Kidney glomerular epithelial cell (primary cell): ENCODE measurements around the gene CENPU.
A peak's percentile ranks its signal among the peaks of the same experiment; 100 is the strongest.
"Not testable (repeated sequence)": the region's sequence is repeated elsewhere in the genome, so short reads cannot be mapped to it uniquely, and the experiment has no call there.

Source experiments
- DNase-seq: peaks from one replicate; lab custom pipeline; 2025; lab: John Stamatoyannopoulos, UW

Gene CENPU

DNA sequence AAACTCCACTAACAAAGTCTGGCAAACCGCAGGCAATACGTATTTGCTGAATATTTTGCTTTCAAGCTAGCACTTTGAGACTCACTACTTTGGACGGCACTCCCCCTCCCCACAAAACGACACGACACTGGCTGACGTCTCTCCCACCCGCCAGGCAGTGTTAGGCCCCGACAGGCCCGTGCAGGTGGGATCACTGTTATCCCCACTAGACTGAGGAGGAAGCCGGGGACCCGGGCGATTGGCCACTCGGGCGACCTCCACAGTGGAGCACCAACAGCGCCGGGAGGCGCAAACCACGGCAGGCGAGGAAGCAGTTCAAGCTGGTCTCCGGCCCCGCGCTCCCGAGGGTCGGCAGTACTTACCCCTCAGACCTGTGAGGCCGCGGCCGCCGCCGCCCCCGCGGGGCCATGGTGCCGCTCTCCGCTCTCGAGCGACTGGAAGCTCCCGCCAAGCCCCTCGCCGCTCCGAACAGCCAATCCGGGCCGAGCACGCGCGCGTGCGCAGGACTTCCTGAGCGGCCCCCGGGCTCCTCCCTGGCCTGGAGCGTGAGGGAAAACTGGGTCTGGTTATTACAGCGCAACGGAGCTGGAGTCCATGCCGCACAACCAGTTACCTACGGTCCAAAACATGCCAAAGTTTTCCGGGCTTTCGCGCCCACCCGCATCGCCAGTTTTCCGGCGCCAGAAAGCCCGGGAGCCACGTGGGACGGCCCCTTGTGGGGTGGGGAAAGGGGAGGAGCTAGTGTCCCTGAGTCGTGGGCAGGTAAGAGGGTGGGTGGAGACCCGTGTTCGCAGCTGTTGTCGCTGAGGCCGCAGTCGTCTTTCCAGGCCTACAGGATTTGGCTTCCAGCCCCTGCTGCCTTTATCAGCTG, at the start of gene CENPU:
CENPU (minus strand) TSS at position 443 of the 871 bp plus-strand sequence; CDS start at position 409, 34 bp downstream.
- DNase-seq: peak; percentile 99

GRCh38 chr4:184782731-184783373, 49.0 kb upstream of the CENPU start:
- DNase-seq: no peak

DNA sequence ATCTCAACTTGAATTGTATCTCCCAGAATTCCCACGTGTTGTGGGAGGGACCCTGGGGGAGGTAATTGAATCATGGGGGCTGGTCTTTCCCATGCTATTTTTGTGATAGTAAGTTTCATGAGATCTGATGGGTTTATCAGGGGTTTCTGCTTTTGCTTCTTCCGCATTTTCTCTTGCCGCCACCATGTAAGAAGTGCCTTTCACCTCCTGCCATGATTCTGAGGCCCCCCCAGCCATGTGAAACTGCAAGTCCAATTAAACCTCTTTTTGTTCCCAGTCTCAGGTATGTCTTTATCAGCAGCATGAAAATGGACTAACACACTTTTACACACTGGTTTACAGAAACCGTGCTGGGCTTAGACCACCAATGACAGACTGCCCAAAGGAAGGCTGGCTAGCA, 45.3 kb upstream of the CENPU start:
- not testable (repeated sequence) for DNase-seq

GRCh38 chr4:184778325-184778724, 44.4 kb upstream of the CENPU start:
- no peak for DNase-seq

DNA sequence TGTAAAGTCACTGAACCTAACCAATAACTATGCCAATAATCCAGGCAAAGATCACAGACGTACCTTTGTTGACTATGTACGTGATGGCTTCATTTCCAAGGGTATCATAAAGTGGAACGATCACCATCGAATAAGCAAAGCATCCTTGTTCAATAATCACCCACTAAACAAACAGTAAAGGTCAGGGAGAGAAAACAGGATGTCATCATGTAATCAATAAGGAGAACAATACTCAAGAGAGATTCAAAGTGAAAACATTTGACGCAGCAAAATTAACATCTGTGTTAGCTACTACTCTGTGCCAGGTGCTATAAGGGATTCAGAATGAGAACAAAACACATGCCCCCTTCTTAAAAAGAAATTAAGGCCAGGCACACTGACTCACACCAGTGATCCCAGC, 42.9 kb upstream of the CENPU start:
- no peak for DNase-seq

GRCh38 chr4:184775854-184776555, 42.1 kb upstream of the CENPU start:
- DNase-seq: no peak

GRCh38 chr4:184774152-184774551, 40.3 kb upstream of the CENPU start:
- DNase-seq: no peak

DNA sequence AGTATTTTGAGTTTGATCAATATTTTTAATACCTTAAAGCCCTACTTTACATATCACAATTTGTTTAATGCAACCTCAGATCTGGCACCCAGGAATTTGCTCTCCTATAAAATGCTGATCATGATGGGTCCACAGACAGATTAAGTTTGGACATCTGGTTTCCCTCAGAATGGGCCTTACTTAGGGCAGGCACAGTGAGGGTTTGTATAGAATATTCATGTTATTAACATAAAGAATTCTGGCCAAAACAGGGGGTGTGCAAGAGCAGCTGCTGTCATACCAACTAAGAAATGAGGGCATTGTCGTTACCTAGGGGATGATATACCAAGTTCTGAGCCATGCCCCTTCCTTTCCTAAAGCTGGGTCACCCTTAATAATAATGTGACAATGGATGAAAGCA, 37.5 kb upstream of the CENPU start:
- no peak for DNase-seq

DNA sequence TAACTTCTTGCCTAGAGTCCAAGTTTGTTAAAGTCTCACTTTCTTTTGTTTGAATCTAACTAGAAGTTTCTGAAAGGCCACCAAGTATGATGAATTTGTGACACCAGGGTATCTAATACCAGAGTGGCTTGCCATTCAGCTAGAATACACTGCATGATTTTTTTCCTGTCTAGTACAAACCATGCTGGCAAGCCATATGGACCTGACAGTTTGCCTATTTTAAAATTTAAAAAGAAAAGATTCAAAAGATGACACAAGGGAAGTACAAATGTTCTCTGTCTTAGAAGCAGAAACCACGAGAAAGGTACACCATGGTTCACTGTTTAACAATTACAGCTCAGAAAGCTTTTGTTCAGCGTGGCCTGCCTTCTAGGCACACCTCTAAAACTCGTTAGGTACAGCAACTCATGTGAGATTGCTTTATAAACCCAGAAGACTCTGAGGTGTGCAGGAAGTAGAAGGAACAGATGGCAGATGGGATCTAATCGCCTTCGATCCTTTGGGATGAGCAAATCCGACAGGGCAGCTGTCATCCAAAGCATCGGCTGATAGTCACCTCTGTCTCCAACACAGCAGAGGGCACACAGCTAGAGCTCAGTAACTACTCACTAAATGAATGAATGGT, 35.4 kb upstream of the CENPU start:
- no peak for DNase-seq

DNA sequence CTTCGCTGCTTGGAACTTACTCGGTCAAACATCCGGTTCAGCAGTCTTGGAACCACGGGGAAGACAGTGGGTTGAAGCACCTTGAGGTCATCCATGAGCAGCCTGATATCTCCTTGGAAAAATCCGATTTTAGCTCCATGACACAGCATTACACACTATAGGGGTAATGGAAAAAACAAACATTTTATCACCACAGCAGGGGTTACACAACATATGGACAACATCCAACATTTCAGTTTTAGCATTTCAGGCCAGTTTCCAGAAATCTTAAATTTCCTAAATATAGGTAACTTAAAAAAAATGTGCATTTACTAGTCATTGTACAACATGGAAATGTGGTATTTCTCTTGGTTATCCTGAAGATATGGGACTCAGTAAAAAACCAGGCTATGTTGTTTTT, 34.4 kb upstream of the CENPU start:
- no peak for DNase-seq

- DNase-seq: no peak
Observed at GRCh38 chr4:184766446-184766845, 32.5 kb upstream of the CENPU start.

DNA sequence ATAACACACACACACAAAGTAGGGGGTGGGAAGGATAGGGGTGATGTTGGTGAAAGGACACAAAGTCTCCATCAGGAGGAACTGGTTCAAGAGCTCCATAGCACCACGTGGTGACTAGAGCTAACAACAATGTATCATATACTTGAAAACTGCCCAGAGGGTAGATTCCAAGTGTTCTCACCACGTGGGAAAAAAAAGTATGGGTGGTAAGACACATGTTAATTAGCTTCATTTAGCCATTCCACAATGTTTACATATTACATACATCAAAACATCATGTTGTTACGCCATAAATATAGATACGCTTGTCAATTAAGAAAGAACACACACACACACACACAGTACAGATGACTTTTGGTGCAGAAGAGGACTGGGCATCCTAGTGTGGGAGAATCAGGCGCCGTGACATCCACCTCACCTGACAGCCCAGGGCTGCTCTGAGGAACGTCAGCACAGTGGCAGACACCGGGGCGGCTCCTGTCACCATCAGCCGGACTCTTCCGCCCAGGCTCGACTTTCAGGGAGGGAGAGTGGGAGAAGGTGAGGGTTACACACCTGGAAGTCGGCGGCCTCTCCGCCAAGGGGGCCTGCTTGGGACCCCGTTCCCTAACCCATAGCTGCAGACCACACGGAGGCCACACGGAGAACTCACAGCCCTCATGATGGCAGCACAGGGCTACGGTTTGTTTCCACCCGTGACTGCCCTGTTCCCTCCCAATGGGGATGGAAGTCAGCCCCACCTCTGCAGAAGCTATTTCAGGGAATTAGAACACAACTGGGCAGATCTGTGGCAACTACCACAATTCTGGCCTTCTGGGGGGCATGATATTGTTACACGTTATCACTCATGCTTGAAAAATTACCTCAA, 31.8 kb upstream of the CENPU start:
- DNase-seq: no peak

DNA sequence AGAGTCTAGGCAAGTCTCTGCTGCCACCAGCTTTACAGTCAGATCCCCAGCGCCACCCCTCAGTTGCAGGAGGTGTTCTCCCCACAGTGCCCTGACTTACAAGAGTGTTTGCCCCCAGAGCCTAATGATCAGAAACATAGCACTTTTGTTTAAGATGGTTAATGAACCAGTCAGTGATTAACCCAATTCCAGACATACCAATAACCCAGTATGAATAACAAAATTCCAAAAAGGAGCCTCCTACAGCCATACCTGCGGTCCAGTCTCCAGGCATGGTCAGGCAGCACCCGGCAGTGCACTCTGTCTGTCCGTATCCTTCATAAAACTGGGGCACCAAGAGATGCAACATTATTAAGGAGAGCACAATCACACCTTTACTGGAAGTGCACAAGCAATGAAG, 30.7 kb upstream of the CENPU start:
- peak; percentile 85 for DNase-seq

- DNase-seq: no peak
Observed at GRCh38 chr4:184763150-184763780, 29.4 kb upstream of the CENPU start.

DNA sequence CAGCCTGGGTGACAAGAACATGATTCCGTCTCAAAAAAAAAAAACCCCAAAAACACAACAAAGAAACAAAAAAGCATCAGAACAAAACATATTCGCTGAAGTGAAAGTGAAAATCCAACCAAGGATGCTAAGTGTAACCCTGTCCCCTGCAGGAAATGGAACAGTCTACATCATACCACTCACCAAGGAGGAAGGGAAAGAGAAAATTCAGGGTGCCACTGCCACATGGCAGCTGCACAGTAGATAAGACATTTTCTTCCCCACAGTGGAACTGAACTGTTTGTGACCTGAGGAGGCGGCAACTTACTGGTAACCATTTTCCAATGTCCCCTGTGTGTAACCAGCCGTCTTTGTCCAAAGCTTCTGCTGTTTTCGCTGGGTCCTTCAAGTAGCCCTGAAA, 28.2 kb upstream of the CENPU start:
- DNase-seq: no peak

GRCh38 chr4:184760681-184761080, 26.8 kb upstream of the CENPU start:
- DNase-seq: no peak

DNA sequence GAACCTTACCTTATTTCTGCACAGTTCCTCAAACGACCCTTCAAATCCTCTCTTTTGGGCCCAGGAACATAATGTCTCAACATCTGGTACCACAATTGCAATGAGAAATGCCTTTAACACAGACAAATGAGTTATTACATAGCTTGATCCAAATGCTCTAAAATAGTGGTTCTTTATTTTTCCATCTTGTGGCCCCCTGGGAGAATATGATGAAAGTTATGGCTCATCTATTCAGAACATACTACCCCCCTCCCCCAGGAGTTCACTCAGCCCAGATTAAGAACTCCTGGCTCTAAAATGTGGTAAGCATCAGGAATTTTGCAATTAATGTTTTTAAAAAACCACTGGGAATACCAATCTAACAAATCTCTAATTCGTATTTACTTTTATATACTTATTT, 23.9 kb upstream of the CENPU start:
- no peak for DNase-seq

DNA sequence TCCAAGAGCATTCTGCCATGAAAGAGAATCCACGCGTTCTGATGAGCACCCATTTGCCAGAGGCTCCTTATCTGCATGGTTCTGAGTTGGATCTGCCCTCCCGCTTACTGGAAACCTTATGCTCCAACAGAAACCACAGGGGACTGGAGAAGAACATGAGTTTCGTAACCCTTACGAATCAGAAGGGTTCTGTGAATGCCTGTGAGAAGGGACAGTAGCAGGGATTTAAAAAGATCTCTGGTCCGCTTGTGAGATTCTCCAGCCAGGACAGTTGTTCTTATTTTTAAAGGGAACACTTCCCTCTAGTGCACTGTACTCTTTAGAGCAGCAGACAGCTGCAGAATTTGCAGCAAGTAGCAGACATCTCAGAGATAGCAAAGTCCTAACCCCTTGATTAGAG, 22.5 kb upstream of the CENPU start:
- no peak for DNase-seq

DNA sequence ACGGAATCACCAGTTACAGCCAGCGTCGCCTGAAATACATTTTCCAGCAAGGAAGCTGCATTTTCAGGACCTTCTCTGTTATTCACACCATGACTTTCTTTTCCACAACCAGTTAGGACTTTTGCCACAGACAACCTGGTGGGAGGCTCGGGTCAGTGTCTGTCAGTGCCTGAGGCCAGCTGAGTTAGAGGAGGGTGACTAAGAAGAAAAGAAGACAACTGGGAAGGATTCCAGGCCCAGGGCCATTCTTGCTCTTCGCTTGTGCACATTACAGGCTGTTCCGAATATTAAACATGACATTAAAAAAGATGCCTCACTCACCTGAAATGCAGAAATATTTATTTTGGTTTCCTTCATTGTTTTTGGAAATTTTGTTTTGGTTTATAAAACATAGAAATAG, 21.4 kb upstream of the CENPU start:
- DNase-seq: peak; percentile 39

- DNase-seq: no peak
Observed at GRCh38 chr4:184752496-184753275, 18.8 kb upstream of the CENPU start.
